H9 (cell line): Measurements from ENCODE around the gene ZNF469. TPM values are rescaled to one million over a fixed set of nuclear protein-coding genes. Genes with fewer than 3 reads are reported as not detected.

ENCODE experiments used
- DNase-seq: peaks from one replicate; pipeline ENCODE4 v3.0.0-alpha.2; 2017
- H2AFZ ChIP-seq: one replicate; pipeline ENCODE4 v1.6.1; 2013; ENCODE audit warnings: mild to moderate bottlenecking, low read length, control low read depth, moderate library complexity
- H2AK5ac ChIP-seq: 2 replicates; pipeline ENCODE4 v1.6.1; 2013; ENCODE audit warnings: low read length, control low read depth, mixed read lengths; ENCODE audit not compliant: insufficient read length
- H2BK120ac ChIP-seq: one replicate; pipeline ENCODE4 v1.6.1; 2013; ENCODE audit warnings: low read depth, mild to moderate bottlenecking, low read length, control low read depth, inconsistent platforms; ENCODE audit not compliant: poor library complexity, severe bottlenecking
- H2BK12ac ChIP-seq: 2 replicates; pipeline ENCODE4 v1.6.1; 2013; ENCODE audit warnings: low read length, control low read depth, mixed read lengths, low read depth; ENCODE audit not compliant: insufficient read length
- H2BK15ac ChIP-seq: 2 replicates; pipeline ENCODE4 v1.6.1; 2013; ENCODE audit warnings: low read depth, low read length, control low read depth
- H2BK20ac ChIP-seq: one replicate; pipeline ENCODE4 v1.6.1; 2013; ENCODE audit warnings: low read depth, mild to moderate bottlenecking, low read length, control low read depth, inconsistent platforms; ENCODE audit not compliant: poor library complexity, severe bottlenecking
- H2BK5ac ChIP-seq: 2 replicates; pipeline ENCODE4 v1.6.1; 2013; ENCODE audit warnings: low read length, control low read depth, mixed read lengths; ENCODE audit not compliant: insufficient read length
- H3K14ac ChIP-seq: 2 replicates; pipeline ENCODE4 v1.6.1; 2013; ENCODE audit warnings: low read length, control low read depth; ENCODE audit not compliant: insufficient read depth
- H3K18ac ChIP-seq: 2 replicates; pipeline ENCODE4 v1.6.1; 2013; ENCODE audit warnings: low read depth, mild to moderate bottlenecking, mixed read lengths, low read length, control low read depth; ENCODE audit not compliant: insufficient read length
- H3K23ac ChIP-seq: 2 replicates; pipeline ENCODE4 v1.6.1; 2013; ENCODE audit warnings: low read length, control low read depth, mixed read lengths, low read depth; ENCODE audit not compliant: insufficient read length
- H3K23me2 ChIP-seq: 2 replicates; pipeline ENCODE4 v1.6.1; 2013; ENCODE audit warnings: low read depth, mild to moderate bottlenecking, mixed read lengths, low read length, control low read depth; ENCODE audit not compliant: insufficient read length, poor library complexity, severe bottlenecking
- H3K27ac ChIP-seq: 2 replicates; pipeline ENCODE4 v1.5.1; 2013; ENCODE audit warnings: low read length, control low read depth, mixed read lengths, low read depth; ENCODE audit not compliant: insufficient read length
- H3K27me3 ChIP-seq: 2 replicates; pipeline ENCODE4 v1.6.1; 2013; ENCODE audit warnings: low read length, control low read depth, inconsistent platforms; ENCODE audit not compliant: insufficient read depth
- H3K4ac ChIP-seq: 2 replicates; pipeline ENCODE4 v1.6.1; 2013; ENCODE audit warnings: low read depth, mild to moderate bottlenecking, control low read depth, inconsistent platforms, low read length, moderate library complexity
- H3K4me1 ChIP-seq: 2 replicates; pipeline ENCODE4 v1.6.1; 2013; ENCODE audit warnings: low read length, control low read depth, inconsistent platforms; ENCODE audit not compliant: insufficient read depth
- H3K4me2 ChIP-seq: 2 replicates; pipeline ENCODE4 v1.6.1; 2013; ENCODE audit warnings: low read length, control low read depth, mixed read lengths; ENCODE audit not compliant: insufficient read length, insufficient read depth
- H3K56ac ChIP-seq: 2 replicates; pipeline ENCODE4 v1.6.1; 2013; ENCODE audit warnings: low read depth, mild to moderate bottlenecking, mixed read lengths, low read length, control low read depth; ENCODE audit not compliant: insufficient read length
- H3K79me1 ChIP-seq: 2 replicates; pipeline ENCODE4 v1.6.1; 2013; ENCODE audit warnings: low read depth, mild to moderate bottlenecking, moderate library complexity, low read length, control low read depth, inconsistent platforms; ENCODE audit not compliant: insufficient read depth, poor library complexity, severe bottlenecking
- H3K79me2 ChIP-seq: 2 replicates; pipeline ENCODE4 v1.6.1; 2013; ENCODE audit warnings: low read length, control low read depth, inconsistent platforms; ENCODE audit not compliant: insufficient read depth
- H3K9ac ChIP-seq: 2 replicates; pipeline ENCODE4 v1.6.1; 2013; ENCODE audit warnings: low read length, control low read depth, mixed read lengths; ENCODE audit not compliant: insufficient read length; ENCODE audit errors: extremely low read depth
- H3K9me3 ChIP-seq: one replicate; pipeline ENCODE4 v1.6.1; 2013; ENCODE audit warnings: low read depth, low read length, inconsistent platforms; ENCODE audit not compliant: control insufficient read depth
- H3T11ph ChIP-seq: one replicate; pipeline ENCODE4 v1.6.1; 2013; ENCODE audit warnings: mild to moderate bottlenecking, low read length, control low read depth, inconsistent platforms
- H4K20me1 ChIP-seq: one replicate; pipeline ENCODE4 v1.6.1; 2013; ENCODE audit not compliant: control insufficient read depth, insufficient read length, insufficient read depth
- H4K5ac ChIP-seq: 2 replicates; pipeline ENCODE4 v1.6.1; 2013; ENCODE audit warnings: low read depth, mild to moderate bottlenecking, mixed read lengths, low read length, control low read depth; ENCODE audit not compliant: insufficient read length
- H4K8ac ChIP-seq: replicated peaks from 2 replicates; pipeline ENCODE4 v1.6.1; 2013; ENCODE audit warnings: low read length, control low read depth, mixed read lengths, low read depth; ENCODE audit not compliant: insufficient read length
- H4K91ac ChIP-seq: 2 replicates; pipeline ENCODE4 v1.6.1; 2013; ENCODE audit warnings: low read depth, mild to moderate bottlenecking, moderate library complexity, mixed read lengths, low read length, control low read depth; ENCODE audit not compliant: insufficient read length
- H3K27ac Mint-ChIP-seq, 3 experiments: 2 replicates in 2 of 3; 3 replicates in 1 of 3; pipeline ENCODE4 v1.8.0; 2020 to 2021; ENCODE audit warnings: mixed read lengths in 3 of 3, mild to moderate bottlenecking in 1 of 3, moderate library complexity in 1 of 3
- H3K27me3 Mint-ChIP-seq: 2 replicates; pipeline ENCODE4 v1.8.0; 2021; ENCODE audit warnings: low read depth, mild to moderate bottlenecking, moderate library complexity, mixed read lengths
- H3K36me3 Mint-ChIP-seq, 3 experiments: 2 replicates in 2 of 3; 3 replicates in 1 of 3; pipeline ENCODE4 v1.8.0; 2020 to 2021; ENCODE audit warnings: low read depth in 3 of 3, mixed read lengths in 3 of 3; ENCODE audit not compliant: insufficient read depth in 1 of 3
- H3K4me1 Mint-ChIP-seq, 2 experiments: 2 replicates each; pipeline ENCODE4 v1.8.0; 2020; ENCODE audit warnings: mixed read lengths in 2 of 2
- H3K4me3 Mint-ChIP-seq, 2 experiments: 2 replicates in 1 of 2; 3 replicates in 1 of 2; pipeline ENCODE4 v1.8.0; 2020 to 2021; ENCODE audit warnings: mild to moderate bottlenecking in 2 of 2, mixed read lengths in 2 of 2, moderate library complexity in 1 of 2
- H3K9me3 Mint-ChIP-seq, 2 experiments: 2 replicates in 1 of 2; 3 replicates in 1 of 2; pipeline ENCODE4 v1.8.0; 2020; ENCODE audit warnings: mild to moderate bottlenecking in 2 of 2, mixed read lengths in 2 of 2, moderate library complexity in 1 of 2
- CTCF ChIP-seq: fragments of 200-600 bp; sonication (generic); conservative IDR thresholded peaks from 3 replicates; pipeline ENCODE4 v1.8.0; 2021; ENCODE audit warnings: antibody characterized with exemption, mild to moderate bottlenecking
- WGBS: extraction: QIAGEN DNeasy Blood & Tissue Kit; methylation state at CpG from one replicate; pipeline ENCODE4 v1.1.7; 2013; ENCODE audit warnings: missing lambda C conversion rate, low lambda C conversion rate, mixed read lengths; ENCODE audit not compliant: insufficient read length; ENCODE audit errors: extremely low coverage; 5-methylcytosine and 5-hydroxymethylcytosine counted together
- total RNA-seq: library from RNA; stranded (reverse); gene quantifications from 2 replicates; pipeline ENCODE4 v1.2.1, GENCODE V29; 2021

The ZNF469 gene
- total RNA-seq, 1 experiment from 2014 or later: 4.4 TPM

GRCh38 chr16:88334778-88335720 is 47.7 kb upstream of the ZNF469 start:
- Mint-ChIP-seq H3K27me3 (peaks cover 2% of the 10 kb centered on the region), H3K9me3 (peaks cover 11 to 12% of the 10 kb centered on the region in 2 experiments), H3K4me1 (no peaks in the 10 kb centered on the region), H3K36me3 (peaks cover 0 to 4% (median 3%) of the 10 kb centered on the region in 3 experiments; a peak in 5 of 7 replicates), H3K27ac (peak overlapping the region in 1 of 3 experiments; percentile 5; a peak in 1 of 7 replicates), H3K4me3 (no peak overlapping the region)
- no peak overlapping the region for H3K56ac ChIP-seq
- no peaks in the 10 kb centered on the region for H3K79me1 ChIP-seq
- H3K14ac ChIP-seq: no peak overlapping the region; the same call in 1 of the 2 replicates
- no peak for TF ChIP-seq CTCF
- no peak overlapping the region for H2AFZ ChIP-seq
- no peak overlapping the region for H2BK15ac ChIP-seq
- H3K4ac ChIP-seq: no peak overlapping the region
- H3K4me1 ChIP-seq: no peaks in the 10 kb centered on the region
- H2BK20ac ChIP-seq: no peak overlapping the region
- no peak overlapping the region for H4K8ac ChIP-seq
- no peak overlapping the region for H4K5ac ChIP-seq
- H3K18ac ChIP-seq: no peak overlapping the region
- H3K4me2 ChIP-seq: no peak overlapping the region
- H2AK5ac ChIP-seq: no peak overlapping the region
- H3K27ac ChIP-seq: no peak overlapping the region
- H2BK120ac ChIP-seq: no peak overlapping the region
- DNase-seq: no peak
- no peaks in the 10 kb centered on the region for H3K23me2 ChIP-seq
- H3K9ac ChIP-seq: no peak overlapping the region
- H3K9me3 ChIP-seq: no peaks in the 10 kb centered on the region
- H3K27me3 ChIP-seq: no peaks in the 10 kb centered on the region
- no peak overlapping the region for H2BK5ac ChIP-seq
- H3T11ph ChIP-seq: no peak overlapping the region
- H2BK12ac ChIP-seq: no peak overlapping the region
- no peak overlapping the region for H4K91ac ChIP-seq
- no peaks in the 10 kb centered on the region for H3K79me2 ChIP-seq
- no CpG with 5 or more reads among the region's 29 CpGs for WGBS
- no peaks in the 10 kb centered on the region for H4K20me1 ChIP-seq
- no peak overlapping the region for H3K23ac ChIP-seq
